Activated CD4-positive, alpha-beta T cell treated with anti-CD3 and anti-CD28 coated beads, Interleukin-2, amount 50 U/mL, for 4 hours (primary cell): ENCODE results near the gene TIMM50.

Source experiments
- DNase-seq, 2 experiments: peaks; one replicate each; pipeline ENCODE4 v3.0.0-alpha.2; 2020

TIMM50 gene

DNA sequence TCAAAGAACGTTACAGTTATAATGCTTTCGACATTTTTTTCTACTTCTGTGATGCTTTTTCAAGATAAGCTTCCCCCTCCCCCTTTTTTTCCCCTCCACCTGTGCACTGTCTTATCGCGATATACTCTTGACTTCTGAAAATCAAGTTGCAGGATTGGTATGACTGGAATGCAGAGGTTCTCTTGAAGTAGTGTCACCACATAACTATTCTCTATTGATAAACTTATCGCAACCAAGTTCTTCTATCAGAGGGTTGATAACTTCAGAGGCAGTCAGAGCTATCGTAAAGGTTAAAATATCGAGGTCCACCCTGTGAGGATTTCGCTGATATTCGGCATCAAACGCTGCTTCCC is 58.5 kb downstream of the TIMM50 start:
- no peak for DNase-seq

- DNase-seq: peak; percentile 91 to 93
These were observed 59.1 kb downstream of the TIMM50 start, which contains the start of gene EID2 for GRCh38 chr19:39539518-39540332. Gene EID2 (minus strand): TSS chr19:39540161. CDS start chr19:39540079, 82 bp downstream.

DNA sequence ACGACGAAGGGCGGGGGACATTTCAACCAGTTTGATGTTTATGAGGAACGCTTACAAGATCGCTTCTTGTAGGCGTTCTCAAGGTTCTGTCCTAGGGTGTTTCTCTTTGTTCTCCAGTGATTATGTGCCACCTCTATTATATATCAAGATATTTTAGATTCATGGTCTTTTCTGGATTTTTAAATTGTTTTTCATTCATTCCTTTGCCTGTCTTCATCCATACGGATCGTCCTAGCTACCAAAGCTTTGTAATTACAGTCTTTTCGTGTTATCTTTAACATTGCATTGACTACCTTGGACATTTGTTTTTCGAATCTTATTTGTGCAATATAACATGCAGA is 59.7 kb downstream of the TIMM50 start:
- DNase-seq: no peak
